GM18502 (cell line): ENCODE data around the gene BRINP3.
"Not testable (repeated sequence)": the region's sequence is repeated elsewhere in the genome, so short reads cannot be mapped to it uniquely, and the experiment has no call there.

Experiments
- ATAC-seq: cut with Tn5 transposase; IDR thresholded peaks from one replicate; pipeline ENCODE4 v1.9.1; 2021; ENCODE audit warnings: mild to moderate bottlenecking; ENCODE audit not compliant: unreplicated experiment, poor library complexity

The BRINP3 gene

GRCh38 chr1:190138702-190139101, 339.0 kb downstream of the BRINP3 start:
- no peak for ATAC-seq

DNA sequence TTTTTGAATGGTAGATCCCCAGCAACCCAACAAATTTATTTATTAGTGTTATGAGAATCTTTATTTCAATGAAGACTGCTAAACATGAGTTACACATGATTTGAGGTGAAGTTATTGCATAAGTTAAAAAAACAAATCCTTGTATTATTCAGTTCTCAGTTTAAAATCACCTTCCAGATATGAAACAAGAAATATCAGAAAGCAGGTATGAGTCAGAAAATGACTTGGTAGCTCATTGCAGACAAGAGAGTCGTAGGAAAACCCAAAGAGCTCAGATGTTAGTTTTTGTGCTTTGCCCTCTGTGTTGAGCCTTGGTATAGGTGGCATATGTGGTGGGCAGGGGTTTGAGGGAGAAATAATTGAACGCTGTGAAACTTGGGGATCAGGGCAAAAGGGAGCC, 339.4 kb downstream of the BRINP3 start:
- no peak for ATAC-seq

GRCh38 chr1:190129366-190129765, 348.3 kb downstream of the BRINP3 start:
- no peak for ATAC-seq

GRCh38 chr1:190126728-190127127, 350.9 kb downstream of the BRINP3 start:
- ATAC-seq = no peak

- ATAC-seq = no peak
These were observed 353.6 kb downstream of the BRINP3 start for GRCh38 chr1:190124068-190124467.

DNA sequence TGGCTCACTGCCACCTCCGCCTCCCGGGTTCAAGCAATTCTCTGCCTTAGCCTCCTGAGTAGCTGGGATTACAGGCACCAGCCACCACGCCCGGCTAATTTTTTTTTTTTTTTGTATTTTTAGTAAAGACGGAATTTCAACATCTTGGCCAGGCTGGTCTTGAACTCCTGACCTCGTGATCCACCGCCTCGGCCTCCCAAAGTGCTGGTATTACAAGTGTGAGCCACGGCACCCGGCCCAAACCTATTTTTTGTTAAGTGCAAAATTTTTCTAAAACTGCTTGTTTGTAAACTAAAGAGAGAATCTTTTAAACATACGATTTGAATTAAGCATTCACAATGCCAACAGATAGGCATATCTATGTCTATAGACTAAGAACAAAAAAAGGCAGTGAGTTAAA, 357.1 kb downstream of the BRINP3 start:
- not testable (repeated sequence) for ATAC-seq

GRCh38 chr1:190119683-190120082, 358.0 kb downstream of the BRINP3 start:
- no peak for ATAC-seq

GRCh38 chr1:190116921-190117320, 360.7 kb downstream of the BRINP3 start:
- ATAC-seq = no peak

DNA sequence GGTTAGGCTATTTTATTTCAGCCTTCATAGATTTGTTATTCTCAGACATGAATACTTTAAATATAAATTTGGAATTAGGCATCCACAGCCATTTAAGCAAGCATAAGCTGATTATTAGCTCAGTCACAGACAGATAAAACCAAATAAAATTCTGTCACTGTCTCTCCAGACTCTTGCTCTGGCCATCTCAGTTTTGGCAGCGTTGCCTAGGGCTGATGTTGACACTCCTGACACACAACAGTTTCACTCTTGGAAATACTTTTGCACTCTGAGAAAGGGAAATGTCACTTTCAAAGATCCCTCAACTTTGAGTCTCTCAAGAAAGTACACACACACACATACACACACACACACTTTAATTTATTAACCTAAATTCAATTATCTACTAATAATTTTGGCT, 372.7 kb downstream of the BRINP3 start:
- ATAC-seq = no peak

DNA sequence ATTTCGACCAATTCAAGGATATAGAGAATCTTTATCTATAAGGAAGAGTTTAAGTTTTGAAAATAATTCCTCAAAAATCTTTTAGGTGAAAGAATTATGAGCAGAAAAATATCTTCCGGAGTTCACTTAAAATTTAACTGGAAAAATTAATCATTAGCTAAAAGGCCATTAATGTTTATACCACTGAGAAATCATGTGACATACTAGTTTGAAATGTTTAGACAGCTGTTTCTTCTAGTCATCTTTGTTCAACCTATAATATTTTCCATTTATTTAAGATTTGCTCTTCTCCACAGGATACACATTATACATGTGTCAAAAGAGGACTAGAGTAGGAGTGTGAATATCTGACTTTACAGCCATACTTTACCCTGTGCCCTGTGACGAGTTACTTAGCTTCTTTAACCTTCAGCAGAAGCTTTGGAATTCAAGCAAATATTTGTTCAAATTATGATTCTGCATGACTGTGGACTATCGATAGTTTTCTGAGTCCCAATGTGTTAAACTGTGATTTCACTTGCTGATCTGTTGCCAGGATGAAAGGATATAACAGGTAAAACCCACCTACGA, 374.8 kb downstream of the BRINP3 start:
- ATAC-seq = no peak

DNA sequence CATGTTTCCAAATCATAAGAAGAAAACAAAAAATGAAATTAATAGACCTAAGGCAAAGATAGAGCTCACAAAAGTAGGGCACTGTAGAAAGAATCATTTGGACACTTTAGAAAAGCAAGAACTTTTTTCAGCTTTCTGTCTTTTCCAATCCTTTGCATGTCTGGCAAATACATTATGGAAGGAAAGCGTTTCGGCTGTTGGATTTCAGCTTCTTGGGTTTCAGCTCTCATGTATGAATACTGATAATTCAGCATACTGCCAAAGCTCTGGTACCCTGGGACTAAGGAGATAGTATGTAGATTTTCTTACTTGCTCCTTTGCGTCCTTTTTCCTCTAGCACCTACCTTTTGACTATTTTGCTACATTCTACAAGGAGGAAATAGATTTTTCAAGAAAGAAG, 375.9 kb downstream of the BRINP3 start:
- no peak for ATAC-seq

DNA sequence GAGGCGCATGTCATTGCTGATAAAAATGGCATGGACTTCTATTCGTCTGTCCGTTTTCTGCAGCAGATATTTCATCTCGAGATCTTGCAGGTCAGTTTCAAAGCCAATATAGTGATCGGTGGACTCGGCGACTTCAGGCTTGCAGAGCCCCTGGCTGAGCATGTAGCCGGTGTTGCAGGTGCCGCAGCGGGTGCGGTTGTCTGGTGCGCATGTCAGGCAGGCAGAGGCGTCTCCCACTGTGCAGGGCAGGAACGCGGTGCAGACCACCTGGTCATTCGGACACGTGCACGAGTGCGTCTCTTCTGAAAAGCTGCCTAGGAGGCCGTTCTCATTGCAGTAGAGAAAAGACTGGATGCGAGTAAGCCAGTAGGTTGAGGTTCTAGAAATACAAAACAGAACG, 378.9 kb downstream of the BRINP3 start:
- no peak for ATAC-seq

GRCh38 chr1:190098107-190098506, 379.6 kb downstream of the BRINP3 start:
- no peak for ATAC-seq

DNA sequence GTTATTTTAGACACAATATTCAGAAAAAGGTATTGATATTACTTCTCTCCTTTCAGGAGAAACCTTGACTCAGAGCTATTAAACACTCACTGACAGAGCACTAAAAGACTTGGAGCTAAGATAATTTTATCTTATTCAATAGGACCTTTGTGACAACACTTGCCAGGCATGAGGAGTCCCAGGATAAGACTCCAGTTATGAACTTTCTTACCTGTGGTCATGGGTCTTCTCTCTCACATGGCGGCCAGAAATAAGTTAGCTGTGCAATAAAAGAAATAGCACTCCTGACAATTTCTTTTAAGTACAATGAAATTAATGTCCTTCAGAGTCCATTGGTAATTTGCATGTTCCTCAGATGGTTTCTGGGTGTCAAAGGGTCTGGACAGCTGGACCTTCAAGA, 382.1 kb downstream of the BRINP3 start:
- ATAC-seq = no peak

DNA sequence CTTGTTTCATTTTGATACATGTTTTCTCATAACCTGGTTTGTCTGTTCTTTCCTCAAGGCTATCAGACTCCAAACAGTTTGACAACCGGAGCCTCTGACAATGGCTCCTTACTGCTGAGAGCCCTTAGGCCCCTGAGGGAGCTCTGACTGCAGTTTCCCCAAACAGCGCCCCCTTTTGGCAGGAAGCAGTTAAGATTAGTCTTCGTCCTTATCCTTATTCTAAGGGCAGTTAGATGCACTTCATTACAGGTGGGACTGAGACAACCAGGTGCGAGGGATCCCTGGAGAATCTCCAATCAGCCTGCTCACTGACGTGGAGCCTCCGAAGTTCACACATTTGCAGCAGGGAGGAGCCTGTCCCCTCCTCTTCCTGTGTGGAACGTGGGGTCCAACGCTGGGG, 393.1 kb downstream of the BRINP3 start:
- ATAC-seq = no peak

GRCh38 chr1:190068304-190068703, 409.4 kb downstream of the BRINP3 start:
- no peak for ATAC-seq

GRCh38 chr1:190067592-190067991, 410.1 kb downstream of the BRINP3 start:
- ATAC-seq = peak; percentile 59

DNA sequence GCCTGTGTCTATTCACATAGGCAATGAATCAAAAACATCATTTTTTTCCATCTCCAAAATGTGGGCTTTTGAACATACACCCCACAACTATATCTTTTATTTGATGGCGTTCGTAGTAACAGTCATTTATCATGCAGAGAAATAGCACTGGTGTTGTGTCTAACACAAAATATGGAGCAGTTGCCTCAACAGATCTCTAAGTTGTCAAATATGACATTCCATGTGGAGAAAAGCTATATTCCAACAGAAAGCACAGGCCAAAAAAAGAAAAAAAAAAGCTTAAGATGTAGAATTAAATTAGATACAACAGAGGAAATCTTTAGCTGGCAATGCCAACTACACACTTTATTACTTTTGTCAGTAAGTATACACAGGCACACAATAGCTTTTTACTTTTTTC, 411.7 kb downstream of the BRINP3 start:
- ATAC-seq = no peak

DNA sequence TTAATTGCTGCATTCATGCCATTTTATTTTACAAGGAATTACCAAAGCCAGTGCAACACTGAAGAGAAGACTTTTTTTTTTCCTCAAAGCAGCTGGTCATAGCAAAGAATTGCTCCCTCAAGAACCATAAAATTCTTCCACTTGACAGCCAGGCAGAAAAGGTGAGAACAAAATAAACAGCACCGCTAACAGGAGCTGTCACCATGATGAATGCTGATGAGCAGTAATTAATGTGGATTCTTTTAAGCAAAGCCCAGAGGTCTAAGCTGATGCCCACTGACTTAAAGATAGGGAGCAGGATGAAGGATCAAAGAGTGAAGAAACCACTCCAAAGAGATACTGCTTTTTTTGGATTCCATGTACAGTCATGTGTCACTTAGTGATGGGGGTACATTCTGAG, 428.4 kb downstream of the BRINP3 start:
- ATAC-seq = no peak
